GM18870 (cell line): ENCODE data around the gene RAP1GAP2.

ENCODE experiments used
- ATAC-seq: cut with Tn5 transposase; IDR thresholded peaks from one replicate; pipeline ENCODE4 v1.9.1; 2021; ENCODE audit warnings: moderate library complexity; ENCODE audit not compliant: unreplicated experiment

RAP1GAP2 gene

DNA sequence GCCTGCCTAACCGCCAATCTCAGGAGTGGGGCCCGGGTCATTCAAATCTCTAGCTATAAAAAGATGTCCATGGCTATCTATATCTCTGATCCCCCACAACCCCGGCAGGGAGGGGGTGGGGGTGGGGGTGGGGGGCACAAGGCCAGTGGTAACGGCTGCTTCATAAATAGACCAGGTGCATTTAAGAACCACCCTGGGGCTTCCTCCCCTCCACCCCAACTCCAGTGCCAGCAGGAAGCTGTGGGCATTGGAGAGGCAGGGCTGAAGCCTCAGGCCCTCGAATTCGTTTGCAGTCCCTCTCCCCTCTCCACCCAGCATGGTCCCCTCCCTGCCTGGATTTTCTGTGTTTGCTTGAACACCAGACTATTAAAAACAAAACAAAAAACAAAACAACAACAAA lies 56.0 kb downstream of the RAP1GAP2 start:
- ATAC-seq: no peak

DNA sequence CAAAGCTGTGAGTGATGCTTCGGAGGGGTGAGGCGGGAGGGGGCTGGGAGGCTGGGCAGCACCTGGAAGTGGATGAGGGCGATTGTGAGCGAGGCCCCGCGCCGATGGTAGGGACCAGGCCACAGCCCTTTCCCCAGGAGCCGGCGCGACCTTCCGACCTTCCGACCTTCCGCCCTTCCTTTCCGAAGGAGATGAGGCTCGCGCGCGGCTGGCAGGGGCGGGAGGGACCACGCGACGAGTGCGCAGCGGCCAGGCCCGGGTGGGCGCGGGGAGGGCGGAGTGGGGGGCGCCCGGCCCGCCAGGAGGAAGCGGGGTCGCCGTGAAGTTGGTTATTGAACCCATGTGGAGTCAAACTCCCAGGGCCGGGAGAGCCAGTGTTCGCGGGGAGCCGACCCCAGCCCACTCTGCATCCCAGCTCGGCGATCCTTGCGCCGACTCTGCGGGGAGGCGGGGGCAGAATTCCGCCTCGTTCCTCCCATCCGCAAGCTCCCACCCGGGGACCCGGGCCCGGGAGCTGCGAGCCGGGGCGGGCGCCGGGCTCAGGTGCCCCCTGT lies 56.6 kb downstream of the RAP1GAP2 start:
- ATAC-seq: no peak

DNA sequence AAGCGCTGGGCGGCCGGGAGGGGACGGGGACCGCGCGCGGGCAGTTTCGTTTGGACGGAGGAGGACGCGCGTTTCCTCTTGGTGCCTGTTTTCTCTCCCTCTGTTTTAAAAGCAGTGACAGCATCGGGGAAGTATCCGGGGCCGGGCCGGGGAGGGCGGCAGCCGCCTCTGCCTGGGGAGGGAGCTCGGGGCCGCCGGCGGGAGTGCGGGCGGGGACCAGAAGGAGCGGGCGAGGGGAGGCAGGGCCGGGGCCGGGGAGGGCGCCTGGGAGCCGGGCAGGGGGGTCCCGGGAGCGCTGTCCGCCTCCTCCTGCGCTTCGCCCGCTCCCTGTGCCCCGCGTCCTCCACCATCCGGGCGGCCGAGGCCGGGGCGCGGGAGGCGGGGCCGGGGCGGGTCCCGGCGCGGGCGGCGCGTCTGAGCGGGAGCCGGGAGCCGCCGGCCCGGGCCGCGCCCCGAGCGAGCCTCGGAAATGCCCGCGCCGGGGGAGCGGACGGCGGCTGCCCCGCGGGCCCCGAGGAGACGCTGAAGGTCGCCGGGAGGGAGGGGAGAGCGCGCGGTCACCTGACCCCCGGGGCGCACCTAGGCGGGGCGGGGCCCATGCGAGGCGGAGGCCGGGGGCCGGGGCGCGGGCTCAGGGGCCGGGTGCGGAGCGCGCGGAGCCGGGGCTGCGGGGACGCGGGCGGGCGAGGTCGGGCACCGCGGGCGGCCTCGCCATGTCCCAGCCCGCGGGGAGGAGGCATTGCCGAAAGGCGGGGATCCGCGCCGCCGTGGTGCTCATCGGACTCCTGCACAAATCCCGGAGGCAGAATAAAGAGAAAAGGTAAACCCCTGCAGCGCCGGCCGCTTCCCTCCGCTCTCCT lies 57.3 kb downstream of the RAP1GAP2 start:
- ATAC-seq: no peak

DNA sequence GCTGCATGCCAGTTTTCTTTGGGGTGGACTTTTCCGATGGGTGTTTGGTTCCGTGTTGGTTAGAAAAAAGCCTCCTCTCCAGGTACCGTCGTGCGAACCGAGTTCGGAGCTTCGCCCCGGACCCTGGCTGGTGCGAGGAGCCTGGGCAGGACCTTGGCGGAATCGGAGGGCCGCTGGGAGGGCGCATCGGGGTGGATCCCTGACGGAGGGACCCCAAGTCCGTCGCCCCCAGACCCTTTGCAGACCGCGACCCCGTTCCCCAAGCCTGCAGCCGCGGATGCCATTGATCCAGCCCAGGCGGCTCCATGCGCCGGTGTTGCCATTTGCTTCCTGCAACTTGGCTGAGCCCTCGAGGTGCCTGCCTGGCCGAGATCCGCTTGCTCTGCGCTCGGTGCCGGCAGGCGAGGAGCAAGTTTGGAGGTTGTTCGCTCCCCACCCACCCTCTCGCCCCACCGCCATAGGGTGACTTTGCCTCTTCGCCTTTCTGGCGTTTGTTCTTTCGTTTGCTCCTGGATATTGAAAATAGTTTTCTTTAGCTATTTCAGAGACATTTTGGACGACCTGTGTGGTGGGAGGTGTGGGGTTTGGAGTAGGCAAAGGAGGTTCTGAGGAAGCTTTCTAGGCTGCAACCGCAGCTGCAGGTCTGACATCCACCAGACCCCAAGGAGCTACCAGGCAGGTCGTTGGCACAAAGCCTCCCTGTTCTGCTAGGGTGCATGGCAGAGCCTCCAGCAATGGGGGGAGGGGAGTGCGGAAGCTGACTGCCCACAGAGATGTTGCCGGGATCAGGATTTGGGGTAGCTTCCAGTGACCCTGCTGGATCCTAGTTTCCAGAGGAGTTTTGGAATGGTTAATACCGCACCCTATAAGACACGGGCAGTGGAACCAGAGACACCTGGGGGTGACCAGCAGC lies 58.2 kb downstream of the RAP1GAP2 start:
- no peak for ATAC-seq

DNA sequence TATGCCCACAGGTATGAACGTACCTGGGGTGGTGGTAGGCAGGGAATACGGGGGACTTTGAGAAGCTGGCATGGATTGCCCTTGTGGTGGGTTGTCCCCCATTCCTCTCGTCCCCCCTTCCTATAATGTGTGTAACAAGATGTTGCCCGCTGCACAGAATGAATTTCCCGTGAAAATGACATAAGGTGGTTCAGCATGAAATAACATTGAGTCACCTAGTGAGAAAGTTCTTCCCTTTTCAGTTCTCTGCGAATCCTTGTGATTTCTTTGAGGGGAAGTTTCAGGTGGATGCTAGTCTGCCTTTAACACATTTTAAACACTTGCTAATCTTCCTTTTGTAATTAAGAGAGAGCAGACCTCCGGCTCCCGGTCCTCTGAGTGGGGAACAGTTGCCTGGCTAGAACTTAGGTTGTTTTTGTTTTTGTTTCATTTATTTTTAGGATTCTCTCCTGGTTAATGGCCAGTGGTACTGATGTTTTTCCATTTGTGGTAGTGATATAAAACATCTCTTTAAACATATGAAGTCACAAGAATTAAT lies 58.9 kb downstream of the RAP1GAP2 start:
- no peak for ATAC-seq

DNA sequence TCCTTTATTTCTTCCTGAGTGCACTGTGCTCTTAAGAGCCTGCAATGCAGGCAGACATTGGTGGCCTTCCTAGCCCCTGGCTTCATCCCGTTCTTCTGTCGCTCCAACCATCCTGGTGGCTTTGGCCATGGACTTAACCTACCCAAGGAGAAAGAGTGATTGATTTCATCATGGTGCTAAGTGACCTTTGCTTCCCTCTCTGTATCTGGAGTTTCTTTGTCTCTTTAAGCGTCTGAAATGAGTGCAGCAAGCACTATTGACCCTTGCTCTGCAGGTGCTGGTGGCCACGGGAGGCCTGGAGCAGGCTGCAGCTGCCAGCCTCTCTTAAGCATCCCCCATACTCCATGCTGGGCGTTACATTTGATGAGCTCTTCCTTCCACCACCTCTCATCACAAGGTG lies 60.5 kb downstream of the RAP1GAP2 start:
- ATAC-seq: no peak

DNA sequence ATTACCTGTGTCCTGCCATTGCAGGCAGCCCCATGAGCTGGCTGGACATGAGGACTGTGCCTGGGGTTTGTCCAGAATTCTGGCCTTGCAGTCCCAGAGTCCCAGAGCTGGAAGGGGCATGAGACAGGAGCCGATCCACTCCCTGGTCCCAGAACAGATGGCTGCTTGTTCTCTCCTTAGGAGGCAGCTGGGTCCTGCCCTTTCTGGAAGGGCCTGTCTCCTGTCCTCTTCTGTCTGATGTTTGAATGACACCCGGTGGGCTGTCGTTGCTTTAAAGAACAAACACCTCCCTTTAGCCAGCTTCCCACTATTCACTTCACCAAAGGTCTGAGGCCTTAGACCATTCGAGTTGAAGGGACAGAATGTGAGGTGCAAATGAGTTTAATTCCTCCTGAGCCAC lies 63.8 kb downstream of the RAP1GAP2 start:
- ATAC-seq: no peak

DNA sequence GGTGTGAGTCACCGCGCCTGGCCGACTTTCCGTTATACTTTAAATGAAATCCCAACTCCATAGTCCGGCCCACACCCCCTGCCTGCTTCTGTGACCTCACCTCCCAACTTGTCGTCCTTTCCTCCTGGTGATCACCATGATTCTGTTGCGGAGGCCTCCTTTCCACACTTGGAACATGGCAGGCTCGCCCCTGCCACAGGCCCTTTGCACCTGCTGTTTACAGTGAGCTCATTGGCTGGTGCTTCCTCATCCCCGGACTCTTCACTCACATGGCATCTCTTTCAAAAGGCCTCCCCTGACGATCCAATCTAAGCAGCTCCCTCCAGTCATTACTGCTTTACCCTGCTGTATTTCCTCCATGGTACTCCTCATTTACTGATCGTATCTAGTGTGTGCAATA lies 64.6 kb downstream of the RAP1GAP2 start:
- no peak for ATAC-seq

DNA sequence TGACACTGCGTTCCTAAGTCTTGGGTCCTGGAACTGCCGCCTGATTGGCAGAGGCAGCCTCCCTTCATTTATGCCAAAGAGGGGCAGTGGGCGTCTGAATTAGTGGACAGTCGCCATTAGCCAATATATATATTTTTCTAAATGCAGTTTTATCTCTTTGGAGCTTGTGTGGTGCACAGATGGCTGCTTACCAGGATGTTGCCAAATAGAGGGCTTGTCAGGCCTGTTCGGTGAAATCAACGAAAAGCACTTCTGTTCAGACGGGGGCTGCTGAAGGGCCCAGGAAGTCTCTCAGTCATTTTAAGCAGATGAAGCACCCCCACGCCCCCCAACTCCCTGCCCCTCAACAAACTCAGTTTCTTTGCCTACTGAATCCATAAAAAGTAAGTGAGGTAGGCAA lies 66.0 kb downstream of the RAP1GAP2 start:
- no peak for ATAC-seq

DNA sequence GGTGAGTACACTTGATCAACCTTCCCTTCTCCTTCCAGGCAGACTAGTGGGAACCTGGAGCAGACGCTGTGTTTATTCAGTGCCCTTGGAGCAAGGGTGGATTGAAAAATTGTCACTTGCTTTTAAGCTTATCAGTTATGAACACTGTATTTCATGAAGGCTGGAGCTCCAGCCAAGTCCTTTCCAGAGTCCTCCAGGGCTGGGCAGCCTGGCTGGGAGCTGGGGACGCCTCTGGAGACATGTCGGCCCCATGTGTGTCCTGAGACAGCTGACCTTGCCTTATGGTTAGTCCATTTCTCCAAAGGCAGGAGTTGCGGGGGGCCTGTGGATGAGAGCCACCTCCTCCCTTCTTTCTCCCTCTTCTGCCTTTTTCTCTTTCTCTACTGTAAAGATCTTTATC lies 67.0 kb downstream of the RAP1GAP2 start:
- no peak for ATAC-seq

DNA sequence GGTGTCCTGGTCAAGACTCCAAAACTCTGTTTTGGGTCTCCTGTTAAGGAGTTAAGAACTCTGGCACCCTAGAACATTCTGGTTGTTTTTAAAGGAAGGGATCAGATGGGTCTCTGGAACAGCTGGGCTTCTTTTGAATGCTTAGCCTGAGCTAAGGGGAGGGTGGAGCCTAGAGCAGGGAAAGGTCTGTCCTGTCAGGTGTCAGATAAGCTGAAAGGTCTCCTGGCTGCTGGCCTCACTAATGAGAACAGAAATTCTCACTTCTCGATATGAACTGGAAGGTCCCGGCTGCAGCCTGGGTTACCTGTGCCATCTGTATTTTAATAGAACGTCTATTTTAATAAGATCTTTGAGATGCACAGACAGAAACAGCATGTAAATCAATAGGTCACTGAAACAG lies 69.0 kb downstream of the RAP1GAP2 start:
- ATAC-seq: no peak

DNA sequence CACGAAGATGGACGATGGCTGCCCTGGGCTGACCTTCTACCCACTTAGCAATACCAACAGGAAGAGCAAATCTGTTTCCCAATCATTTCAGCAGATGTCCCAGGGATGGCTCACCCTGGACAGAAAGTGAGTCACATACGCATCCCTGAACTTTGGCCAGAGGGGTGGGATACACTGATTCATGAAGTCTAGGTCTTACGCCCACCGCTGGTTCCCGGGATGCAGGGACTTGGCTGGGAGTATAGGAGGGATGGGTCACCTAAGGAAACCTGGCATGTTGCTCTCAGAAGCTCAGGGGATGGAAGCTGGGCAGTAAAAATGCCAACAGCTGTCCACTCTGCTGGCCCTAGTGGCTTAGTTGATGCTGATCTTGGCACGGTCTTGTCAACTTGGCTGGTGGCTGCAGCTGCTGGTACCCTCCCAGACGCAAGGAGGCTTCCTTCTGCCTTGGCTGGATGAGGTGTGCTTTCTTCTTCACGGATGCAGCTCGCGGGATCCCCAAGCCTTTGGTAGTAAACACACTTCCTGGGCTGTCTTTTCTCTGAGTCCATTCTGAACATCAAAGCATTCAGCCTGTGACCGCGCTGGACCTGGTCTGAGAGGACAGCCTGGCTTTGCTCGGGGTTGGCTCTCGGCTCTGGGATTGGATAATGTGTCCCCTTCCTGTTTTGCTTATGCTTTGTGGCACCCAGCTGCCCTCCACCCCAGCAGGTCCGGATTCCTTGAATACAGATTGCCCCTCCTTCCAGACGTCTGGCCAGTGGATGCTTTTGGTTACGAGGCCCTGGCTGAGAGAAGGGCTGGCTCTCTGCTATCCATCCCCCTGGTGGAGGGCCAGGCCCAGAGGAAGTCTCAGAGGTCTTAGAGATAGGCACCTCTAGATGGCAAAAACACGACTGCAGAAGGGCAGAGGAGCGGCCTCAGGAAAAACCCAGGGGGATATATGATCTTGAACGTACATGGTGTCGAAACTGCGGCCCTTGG lies 71.5 kb downstream of the RAP1GAP2 start:
- ATAC-seq: no peak

DNA sequence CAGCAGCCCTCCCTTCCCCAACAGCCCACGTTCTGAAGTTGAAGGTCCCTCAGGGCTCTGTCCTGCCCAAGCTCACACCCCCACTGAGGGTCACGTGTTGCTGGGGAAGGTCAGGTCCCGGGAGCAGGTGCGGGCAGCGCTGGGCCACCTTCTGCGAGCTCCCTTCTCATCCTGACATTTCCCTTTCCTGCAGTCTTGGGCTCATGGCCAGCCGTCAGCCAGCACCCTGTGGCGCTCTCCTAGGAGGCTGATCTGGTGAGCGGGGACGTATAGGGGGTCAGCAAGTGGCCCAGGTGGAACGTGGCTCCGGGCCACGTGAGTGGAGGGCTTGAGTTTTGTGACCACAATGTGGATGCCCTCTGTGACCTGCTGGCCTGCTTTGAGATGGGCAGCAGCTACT lies 73.4 kb downstream of the RAP1GAP2 start:
- no peak for ATAC-seq

DNA sequence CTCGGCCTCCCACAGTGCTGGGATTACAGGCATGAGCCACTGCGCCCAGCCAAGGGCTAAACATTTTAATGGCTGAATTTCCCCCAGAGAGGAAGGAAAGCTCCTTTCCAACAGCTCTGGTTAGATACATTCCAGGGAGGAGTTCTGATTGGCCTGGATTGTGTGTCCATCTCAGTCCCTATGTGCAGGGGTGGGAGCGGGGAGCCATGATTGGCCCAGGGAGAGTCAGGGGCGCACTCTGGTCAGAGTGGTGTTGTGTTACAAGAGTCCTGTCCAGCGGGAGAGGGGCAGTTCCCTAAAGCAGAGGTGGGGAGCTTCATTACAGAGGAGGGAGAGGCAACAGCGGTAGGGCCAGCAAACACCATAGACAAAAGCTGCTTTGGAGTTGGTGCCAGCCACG lies 75.0 kb downstream of the RAP1GAP2 start:
- ATAC-seq: no peak

DNA sequence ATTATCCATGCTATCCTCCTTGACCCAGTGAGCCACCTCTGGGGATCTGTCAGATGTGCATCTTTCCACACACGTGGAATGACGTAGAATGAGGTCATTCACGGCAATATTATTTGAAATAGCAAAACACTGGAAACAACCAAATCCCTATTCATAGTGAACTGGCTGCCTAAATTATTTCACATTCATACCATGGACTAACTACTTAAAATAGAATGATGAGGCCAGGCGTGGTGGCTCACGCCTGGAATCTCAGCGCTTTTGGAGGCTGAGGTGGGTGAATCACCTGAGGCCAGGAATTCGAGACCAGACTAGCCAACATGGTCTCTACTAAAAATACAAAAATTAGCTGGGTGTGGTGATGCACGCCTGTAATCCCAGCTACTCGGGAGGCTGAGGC lies 75.5 kb downstream of the RAP1GAP2 start:
- no peak for ATAC-seq

DNA sequence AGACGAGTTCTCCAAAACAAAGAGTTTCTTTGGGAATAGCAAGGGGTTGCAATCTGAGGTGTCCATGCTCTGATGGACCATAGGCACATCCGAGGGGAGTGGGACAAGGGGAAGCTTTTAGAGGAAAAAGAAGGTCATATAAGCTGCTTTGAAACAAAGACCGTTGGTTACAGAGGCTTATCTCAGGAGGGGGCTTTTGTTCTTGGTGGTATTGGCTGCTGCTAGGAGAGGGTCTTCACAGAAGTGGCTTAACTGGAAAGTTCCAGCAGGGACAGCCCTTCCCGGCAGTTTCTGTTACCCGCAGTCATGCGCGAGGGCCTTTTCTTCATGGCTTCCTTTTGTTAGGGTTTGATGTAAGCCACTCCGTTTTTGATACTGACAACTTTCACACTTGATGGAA lies 76.0 kb downstream of the RAP1GAP2 start:
- no peak for ATAC-seq

DNA sequence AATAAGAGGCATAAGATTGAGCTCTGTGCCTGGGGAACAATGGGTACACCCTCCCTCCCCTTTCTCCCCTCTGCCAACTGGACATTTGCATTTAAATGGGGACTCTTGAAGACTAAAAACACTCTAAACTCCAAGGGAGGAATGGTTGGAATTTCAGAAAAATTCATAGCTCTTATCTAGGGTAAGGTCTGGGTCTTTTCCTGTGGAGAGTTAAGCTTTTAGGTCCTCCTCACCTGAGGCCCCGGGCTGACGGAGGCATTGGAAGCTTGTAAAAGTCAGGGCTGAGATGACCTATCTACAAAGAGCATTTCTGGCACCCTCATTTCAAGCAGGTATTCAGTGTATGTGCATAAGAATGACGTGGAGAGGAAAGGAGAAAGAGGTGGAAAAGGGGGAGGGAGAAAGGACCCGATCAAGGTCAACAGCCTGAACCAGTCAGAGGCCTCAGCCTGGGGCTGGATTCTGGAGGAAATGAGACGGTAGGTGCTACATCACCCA lies 78.0 kb downstream of the RAP1GAP2 start:
- ATAC-seq: no peak

DNA sequence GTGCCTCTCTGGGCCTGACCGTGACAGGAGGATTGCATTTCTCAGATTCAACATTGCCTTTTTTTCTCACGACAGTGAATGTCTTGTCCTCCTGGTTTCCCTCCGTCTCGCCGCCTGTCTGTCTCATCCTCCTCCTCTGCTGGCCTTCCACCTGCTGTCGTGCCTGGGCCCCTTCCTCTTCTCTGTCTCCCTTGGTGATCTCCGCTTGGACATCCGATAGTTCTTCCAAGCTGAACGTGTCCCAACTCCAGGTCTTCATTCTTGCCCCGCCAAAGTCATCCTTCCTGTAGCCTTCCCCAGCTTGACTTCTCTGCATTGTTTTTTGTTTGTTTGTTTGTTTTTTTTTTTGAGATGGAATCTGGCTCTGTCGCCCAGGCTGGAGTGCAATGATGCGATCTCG lies 79.4 kb downstream of the RAP1GAP2 start:
- no peak for ATAC-seq

DNA sequence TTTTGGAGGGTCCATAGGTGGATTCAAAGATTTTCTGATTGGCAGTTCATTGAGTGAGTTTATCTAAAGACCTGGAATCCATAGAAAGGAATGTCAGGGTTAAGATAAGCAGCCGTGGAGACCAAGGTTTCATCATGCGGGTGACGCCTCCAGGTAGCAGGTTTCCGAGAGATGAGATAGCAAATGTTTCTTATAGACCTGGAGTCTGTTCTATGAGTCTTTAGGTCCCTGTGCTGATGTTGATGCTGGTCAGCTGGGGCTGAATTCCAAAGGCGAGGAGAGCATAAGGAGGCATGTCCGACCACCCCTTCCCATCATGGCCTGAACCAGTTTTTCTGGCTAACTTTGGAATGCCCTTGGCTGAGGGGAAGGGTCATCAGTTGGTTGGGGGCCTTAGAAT lies 80.2 kb downstream of the RAP1GAP2 start:
- no peak for ATAC-seq

DNA sequence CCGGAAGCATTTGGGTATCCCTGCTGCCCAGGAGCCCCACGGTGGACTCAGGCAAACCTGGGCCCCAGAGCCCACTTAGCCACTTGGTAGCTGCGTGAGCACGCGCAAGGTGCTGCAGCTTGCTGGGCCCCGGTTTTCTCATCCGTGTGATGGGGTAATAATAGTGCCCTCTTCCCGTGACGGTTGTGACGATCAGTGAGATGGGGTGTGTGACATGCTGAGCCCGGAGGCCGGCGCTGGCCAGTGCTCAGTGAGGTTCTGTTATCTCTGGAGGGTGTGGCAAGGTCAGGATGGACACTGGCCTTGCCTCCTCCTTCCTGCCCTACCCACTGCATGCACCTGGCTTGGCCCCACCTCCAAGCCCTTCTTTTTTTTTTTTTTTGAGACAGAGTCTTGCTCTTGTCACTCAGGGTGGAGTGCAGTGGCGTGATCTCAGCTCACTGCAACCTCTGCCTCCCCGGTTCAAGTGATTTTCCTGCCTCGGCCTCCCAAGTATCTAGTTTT lies 82.6 kb downstream of the RAP1GAP2 start:
- ATAC-seq: no peak
